Esophagus squamous epithelium (tissue), 4 donors: ENCODE measurements around the gene AQP12B.

Experiments used
- POLR2A ChIP-seq, 4 donors: fragments of 450-650 bp; IDR thresholded peaks; one replicate each; pipeline ENCODE4 v1.6.1; 2017; ENCODE audit warnings: antibody characterized with exemption in 4 of 4, mild to moderate bottlenecking in 4 of 4, moderate library complexity in 3 of 4
- TF ChIP-seq, protein P1 (sequence below), 6 experiments: fragments of 450-650 bp in 4 of 6; fragments of 200-600 bp in 2 of 6; sonication (generic) in 2 of 6; IDR thresholded peaks; one replicate each; pipeline ENCODE4 v1.5.1; 2016 to 2019; ENCODE audit warnings: antibody characterized with exemption in 6 of 6, mild to moderate bottlenecking in 4 of 6, moderate library complexity in 4 of 6

DNA sequence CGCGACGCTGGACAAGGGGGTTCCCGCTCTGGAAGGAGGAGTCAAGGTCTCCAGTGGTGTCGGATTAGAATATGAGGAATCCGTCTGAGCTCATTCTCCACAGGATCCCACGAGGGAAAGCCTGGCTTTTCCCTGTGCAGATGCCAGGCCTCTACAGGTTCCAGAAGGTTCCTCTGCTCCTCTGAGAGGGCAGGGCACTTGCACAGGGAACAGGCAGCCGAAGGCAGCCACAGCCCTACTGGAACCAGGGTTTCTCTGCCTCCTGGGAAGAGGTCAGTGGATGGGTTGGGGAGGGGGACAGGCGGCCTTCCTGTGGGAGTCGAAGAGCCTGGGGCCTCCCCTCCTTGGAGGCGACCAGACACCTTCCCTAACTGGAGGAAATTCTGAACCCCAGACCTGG lies 7.3 kb upstream of the AQP12B start:
- TF ChIP-seq, protein P1, sequence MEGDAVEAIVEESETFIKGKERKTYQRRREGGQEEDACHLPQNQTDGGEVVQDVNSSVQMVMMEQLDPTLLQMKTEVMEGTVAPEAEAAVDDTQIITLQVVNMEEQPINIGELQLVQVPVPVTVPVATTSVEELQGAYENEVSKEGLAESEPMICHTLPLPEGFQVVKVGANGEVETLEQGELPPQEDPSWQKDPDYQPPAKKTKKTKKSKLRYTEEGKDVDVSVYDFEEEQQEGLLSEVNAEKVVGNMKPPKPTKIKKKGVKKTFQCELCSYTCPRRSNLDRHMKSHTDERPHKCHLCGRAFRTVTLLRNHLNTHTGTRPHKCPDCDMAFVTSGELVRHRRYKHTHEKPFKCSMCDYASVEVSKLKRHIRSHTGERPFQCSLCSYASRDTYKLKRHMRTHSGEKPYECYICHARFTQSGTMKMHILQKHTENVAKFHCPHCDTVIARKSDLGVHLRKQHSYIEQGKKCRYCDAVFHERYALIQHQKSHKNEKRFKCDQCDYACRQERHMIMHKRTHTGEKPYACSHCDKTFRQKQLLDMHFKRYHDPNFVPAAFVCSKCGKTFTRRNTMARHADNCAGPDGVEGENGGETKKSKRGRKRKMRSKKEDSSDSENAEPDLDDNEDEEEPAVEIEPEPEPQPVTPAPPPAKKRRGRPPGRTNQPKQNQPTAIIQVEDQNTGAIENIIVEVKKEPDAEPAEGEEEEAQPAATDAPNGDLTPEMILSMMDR (IDR thresholded peaks at IDR 0.05) = no peak
- TF ChIP-seq POLR2A (IDR thresholded peaks at IDR 0.05) = no peak
